ENCODE results near the gene FAM131A. TPM values are rescaled to one million over a fixed set of nuclear protein-coding genes. Genes with fewer than 3 reads are reported as not detected.

Gene FAM131A
- total and polyA plus RNA-seq, 9 of the 15 experiments (the other 6 are each of a cell fraction or from before 2014, with no cell fraction given) = 0.48 to 11.1 (median 4.3) TPM

DNA sequence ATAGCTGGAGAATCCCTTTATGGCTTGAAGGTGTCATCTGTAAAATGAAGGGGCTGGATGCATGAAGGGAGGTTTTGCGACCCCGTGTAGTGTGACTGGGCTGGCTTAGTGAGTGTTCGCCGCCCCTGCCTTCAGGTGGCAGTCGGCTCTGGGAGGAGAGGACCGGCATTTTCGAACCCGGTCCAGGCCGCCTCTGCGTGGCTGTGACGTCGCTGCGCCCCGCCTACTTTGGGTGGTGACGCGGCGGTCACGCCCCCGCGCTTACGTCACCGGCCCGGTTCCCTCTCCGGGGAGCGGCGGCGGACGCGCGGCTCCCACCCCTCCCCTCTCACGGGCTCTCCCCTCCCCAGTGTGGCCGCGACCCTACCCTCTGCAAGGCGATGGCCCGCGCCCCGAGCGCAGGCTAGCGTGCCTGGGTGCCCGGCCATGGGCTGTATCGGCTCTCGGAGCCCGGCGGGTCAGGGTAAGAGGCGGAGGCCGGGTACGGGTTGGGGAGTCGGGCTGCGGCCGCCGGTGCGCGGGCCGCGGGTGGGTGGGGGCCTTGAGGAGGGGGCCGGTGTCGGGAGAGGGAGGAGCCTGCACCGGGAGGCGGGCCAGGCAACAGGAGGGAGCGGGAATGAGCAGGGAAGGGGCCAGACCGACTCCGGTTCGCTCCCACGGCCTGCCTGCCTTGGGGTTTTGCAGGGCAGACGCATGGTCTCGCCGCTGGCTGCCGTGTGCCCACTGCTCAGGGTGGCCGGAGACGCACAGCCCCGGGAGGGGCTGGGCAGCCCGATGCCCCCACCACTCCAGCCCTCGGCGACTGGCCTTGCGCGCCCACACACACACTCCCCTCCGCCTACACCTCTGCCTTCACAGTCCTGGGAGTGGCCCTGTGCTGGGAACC lies 1.5 kb upstream of the FAM131A start (continued):
- TF ChIP-seq, protein P1, sequence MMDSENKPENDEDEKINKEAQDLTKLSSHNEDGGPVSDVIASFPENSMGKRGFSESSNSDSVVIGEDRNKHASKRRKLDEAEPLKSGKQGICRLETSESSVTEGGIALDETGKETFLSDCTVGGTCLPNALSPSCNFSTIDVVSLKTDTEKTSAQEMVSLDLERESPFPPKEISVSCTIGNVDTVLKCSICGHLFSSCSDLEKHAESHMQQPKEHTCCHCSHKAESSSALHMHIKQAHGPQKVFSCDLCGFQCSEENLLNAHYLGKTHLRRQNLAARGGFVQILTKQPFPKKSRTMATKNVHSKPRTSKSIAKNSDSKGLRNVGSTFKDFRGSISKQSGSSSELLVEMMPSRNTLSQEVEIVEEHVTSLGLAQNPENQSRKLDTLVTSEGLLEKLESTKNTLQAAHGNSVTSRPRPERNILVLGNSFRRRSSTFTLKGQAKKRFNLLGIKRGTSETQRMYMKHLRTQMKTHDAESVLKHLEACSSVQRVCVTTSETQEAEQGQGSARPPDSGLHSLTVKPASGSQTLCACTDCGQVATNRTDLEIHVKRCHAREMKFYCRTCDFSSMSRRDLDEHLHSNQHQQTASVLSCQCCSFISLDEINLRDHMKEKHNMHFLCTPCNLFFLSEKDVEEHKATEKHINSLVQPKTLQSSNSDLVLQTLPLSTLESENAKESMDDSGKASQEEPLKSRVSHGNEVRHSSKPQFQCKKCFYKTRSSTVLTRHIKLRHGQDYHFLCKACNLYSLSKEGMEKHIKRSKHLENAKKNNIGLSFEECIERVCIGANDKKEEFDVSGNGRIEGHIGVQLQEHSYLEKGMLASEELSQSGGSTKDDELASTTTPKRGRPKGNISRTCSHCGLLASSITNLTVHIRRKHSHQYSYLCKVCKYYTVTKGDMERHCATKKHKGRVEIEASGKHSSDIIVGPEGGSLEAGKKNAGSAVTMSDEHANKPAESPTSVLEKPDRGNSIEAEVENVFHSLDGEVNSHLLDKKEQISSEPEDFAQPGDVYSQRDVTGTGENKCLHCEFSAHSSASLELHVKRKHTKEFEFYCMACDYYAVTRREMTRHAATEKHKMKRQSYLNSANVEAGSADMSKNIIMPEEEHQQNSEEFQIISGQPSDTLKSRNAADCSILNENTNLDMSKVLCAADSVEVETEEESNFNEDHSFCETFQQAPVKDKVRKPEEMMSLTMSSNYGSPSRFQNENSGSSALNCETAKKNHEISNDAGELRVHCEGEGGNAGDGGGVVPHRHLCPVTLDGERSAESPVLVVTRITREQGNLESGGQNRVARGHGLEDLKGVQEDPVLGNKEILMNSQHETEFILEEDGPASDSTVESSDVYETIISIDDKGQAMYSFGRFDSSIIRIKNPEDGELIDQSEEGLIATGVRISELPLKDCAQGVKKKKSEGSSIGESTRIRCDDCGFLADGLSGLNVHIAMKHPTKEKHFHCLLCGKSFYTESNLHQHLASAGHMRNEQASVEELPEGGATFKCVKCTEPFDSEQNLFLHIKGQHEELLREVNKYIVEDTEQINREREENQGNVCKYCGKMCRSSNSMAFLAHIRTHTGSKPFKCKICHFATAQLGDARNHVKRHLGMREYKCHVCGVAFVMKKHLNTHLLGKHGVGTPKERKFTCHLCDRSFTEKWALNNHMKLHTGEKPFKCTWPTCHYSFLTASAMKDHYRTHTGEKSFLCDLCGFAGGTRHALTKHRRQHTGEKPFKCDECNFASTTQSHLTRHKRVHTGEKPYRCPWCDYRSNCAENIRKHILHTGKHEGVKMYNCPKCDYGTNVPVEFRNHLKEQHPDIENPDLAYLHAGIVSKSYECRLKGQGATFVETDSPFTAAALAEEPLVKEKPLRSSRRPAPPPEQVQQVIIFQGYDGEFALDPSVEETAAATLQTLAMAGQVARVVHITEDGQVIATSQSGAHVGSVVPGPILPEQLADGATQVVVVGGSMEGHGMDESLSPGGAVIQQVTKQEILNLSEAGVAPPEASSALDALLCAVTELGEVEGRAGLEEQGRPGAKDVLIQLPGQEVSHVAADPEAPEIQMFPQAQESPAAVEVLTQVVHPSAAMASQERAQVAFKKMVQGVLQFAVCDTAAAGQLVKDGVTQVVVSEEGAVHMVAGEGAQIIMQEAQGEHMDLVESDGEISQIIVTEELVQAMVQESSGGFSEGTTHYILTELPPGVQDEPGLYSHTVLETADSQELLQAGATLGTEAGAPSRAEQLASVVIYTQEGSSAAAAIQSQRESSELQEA (IDR thresholded peaks at IDR 0.05; ENCODE audit: low read depth) = no peak
- TF ChIP-seq POLR3A (IDR thresholded peaks at IDR 0.05; ENCODE audit: borderline replicate concordance, extremely low read depth, insufficient read depth, insufficient read length) (no peak), SRSF7 (optimal IDR thresholded peaks at IDR 0.05; ENCODE audit: low read depth, low read length) (no peak), ZKSCAN8 (CRISPR knock-in tag; IDR thresholded peaks at IDR 0.05) (no peak), SAFB (IDR thresholded peaks at IDR 0.05; ENCODE audit: borderline replicate concordance, low read depth, low read length) (no peak), STAG1 (CRISPR knock-in tag; IDR thresholded peaks at IDR 0.05; ENCODE audit: borderline replicate concordance) (no peak), GABPA (tag; conservative IDR thresholded peaks at IDR 0.05; ENCODE audit: low read depth) (no peak), SMAD3 (CRISPR knock-in tag; conservative IDR thresholded peaks at IDR 0.05) (no peak), RBFOX2 (IDR thresholded peaks at IDR 0.05; ENCODE audit: low read depth, low read length) (peak; percentile 79), C11orf30 (IDR thresholded peaks at IDR 0.05; ENCODE audit: low read depth) (no peak), HNRNPK (IDR thresholded peaks at IDR 0.05; ENCODE audit: low read depth, low read length, poor library complexity, severe bottlenecking) (no peak), ZNF780A (CRISPR knock-in tag; IDR thresholded peaks at IDR 0.05) (no peak), ZNF644 (tag; IDR thresholded peaks at IDR 0.05; ENCODE audit: low read depth) (no peak), BRD4 (IDR thresholded peaks at IDR 0.05) (no peak), ZNF57 (CRISPR knock-in tag; IDR thresholded peaks at IDR 0.05) (no peak), HNRNPL (IDR thresholded peaks at IDR 0.05; ENCODE audit: low read depth, low read length) (no peak), CREM (IDR thresholded peaks at IDR 0.05; ENCODE audit: low read depth) (peak; percentile 99), CHD4 (IDR thresholded peaks at IDR 0.05; ENCODE audit: insufficient read depth, insufficient replicate concordance, low read depth, low read length, poor library complexity, severe bottlenecking) (no peak)
- TF ChIP-seq, protein P2, sequence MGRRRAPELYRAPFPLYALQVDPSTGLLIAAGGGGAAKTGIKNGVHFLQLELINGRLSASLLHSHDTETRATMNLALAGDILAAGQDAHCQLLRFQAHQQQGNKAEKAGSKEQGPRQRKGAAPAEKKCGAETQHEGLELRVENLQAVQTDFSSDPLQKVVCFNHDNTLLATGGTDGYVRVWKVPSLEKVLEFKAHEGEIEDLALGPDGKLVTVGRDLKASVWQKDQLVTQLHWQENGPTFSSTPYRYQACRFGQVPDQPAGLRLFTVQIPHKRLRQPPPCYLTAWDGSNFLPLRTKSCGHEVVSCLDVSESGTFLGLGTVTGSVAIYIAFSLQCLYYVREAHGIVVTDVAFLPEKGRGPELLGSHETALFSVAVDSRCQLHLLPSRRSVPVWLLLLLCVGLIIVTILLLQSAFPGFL (CRISPR knock-in tag; IDR thresholded peaks at IDR 0.05) = no peak
